ENCODE measurements around the gene RLN3. TPM values are rescaled to one million over a fixed set of nuclear protein-coding genes. Genes with fewer than 3 reads are reported as not detected.

The RLN3 gene
- total RNA-seq, 4 donors from 2014 or later = not detected

DNA sequence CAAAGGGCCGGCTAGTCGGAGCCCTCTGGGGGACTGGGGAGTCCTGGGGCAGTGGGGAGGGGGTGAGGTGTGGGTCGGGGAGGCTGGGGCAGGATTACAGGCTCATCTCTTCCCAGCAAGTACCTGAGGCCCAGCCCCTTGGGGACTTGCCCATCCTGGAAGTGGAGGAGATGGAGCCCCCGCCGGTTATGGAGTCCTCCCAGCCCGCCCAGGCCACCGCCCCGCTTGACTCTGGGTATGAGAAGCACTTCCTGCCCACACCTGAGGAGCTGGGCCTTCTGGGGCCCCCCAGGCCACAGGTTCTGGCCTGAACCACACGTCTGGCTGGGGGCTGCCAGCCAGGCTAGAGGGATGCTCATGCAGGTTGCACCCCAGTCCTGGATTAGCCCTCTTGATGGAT, 24.0 kb downstream of the RLN3 start:
- intact Hi-C loops (cut with DNase I) = no loop called here
- no peak for DNase-seq (ENCODE audit: extremely low spot score)
- 100% methylated on average over 1 of the region's 9 CpGs for WGBS
- H3K9me3 ChIP-seq = peaks cover 0 to 9% (median 4%) of the 10 kb centered on the region in 4 donors
- peaks cover 0 to 3% (median 2%) of the 10 kb centered on the region in 4 donors for H3K4me1 ChIP-seq
- TF ChIP-seq POLR2A (IDR thresholded peaks at IDR 0.05; ENCODE audit: low read depth) = no peak
- H3K27ac ChIP-seq (replicated peaks in 1 of 4) = no peak overlapping the region
- no peak overlapping the region for H3K4me3 ChIP-seq
- peaks cover 0 to 1% (median 0%) of the 10 kb centered on the region in 4 donors for H3K27me3 ChIP-seq
- H3K36me3 ChIP-seq = peaks cover 0 to 24% (median 0%) of the 10 kb centered on the region in 4 donors

DNA sequence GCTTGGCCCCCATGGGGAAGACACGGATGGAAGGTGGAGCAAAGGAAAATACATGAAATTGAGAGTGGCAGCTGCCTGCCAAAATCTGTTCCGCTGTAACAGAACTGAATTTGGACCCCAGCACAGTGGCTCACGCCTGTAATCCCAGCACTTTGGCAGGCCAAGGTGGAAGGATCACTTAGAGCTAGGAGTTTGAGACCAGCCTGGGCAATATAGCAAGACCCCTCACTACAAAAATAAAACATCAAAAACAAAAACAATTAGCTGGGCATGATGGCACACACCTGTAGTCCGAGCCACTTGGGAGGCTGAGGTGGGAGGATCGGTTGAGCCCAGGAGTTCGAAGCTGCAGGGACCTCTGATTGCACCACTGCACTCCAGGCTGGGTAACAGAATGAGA, 24.5 kb downstream of the RLN3 start:
- Histone ChIP-seq H3K4me1 (peaks cover 0 to 8% (median 7%) of the 10 kb centered on the region in 4 donors), H3K4me3 (no peak overlapping the region), H3K9me3 (peaks cover 0 to 9% (median 4%) of the 10 kb centered on the region in 4 donors), H3K27ac (replicated peaks in 1 of 4) (no peak overlapping the region), H3K27me3 (peaks cover 0 to 6% (median 0%) of the 10 kb centered on the region in 4 donors), H3K36me3 (peaks cover 0 to 24% (median 0%) of the 10 kb centered on the region in 4 donors)
- intact Hi-C loops (cut with DNase I) = no loop called here
- no peak for DNase-seq (ENCODE audit: extremely low spot score)
- TF ChIP-seq EP300 (IDR thresholded peaks at IDR 0.05) (no peak), POLR2A (IDR thresholded peaks at IDR 0.05; ENCODE audit: low read depth) (no peak), POLR2AphosphoS5 (IDR thresholded peaks at IDR 0.05) (no peak)
- TF ChIP-seq, protein P1, sequence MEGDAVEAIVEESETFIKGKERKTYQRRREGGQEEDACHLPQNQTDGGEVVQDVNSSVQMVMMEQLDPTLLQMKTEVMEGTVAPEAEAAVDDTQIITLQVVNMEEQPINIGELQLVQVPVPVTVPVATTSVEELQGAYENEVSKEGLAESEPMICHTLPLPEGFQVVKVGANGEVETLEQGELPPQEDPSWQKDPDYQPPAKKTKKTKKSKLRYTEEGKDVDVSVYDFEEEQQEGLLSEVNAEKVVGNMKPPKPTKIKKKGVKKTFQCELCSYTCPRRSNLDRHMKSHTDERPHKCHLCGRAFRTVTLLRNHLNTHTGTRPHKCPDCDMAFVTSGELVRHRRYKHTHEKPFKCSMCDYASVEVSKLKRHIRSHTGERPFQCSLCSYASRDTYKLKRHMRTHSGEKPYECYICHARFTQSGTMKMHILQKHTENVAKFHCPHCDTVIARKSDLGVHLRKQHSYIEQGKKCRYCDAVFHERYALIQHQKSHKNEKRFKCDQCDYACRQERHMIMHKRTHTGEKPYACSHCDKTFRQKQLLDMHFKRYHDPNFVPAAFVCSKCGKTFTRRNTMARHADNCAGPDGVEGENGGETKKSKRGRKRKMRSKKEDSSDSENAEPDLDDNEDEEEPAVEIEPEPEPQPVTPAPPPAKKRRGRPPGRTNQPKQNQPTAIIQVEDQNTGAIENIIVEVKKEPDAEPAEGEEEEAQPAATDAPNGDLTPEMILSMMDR (IDR thresholded peaks at IDR 0.05) = no peak
- WGBS = 90% methylated on average over 6 of the region's 6 CpGs

- no peak for DNase-seq (ENCODE audit: extremely low spot score)
- WGBS = 96% methylated on average over 3 of the region's 3 CpGs
- peaks cover 0 to 24% (median 0%) of the 10 kb centered on the region in 4 donors for H3K36me3 ChIP-seq
- H3K27me3 ChIP-seq = peaks cover 0 to 12% (median 2%) of the 10 kb centered on the region in 4 donors
- H3K4me3 ChIP-seq = no peak overlapping the region
- intact Hi-C loops (cut with DNase I) = no loop called here
- H3K4me1 ChIP-seq = peaks cover 5 to 14% (median 12%) of the 10 kb centered on the region in 4 donors
- peaks cover 0 to 9% (median 4%) of the 10 kb centered on the region in 4 donors for H3K9me3 ChIP-seq
- no peak overlapping the region for H3K27ac ChIP-seq (replicated peaks in 1 of 4)
- no peak for TF ChIP-seq POLR2A (IDR thresholded peaks at IDR 0.05; ENCODE audit: low read depth)
- no peak for TF ChIP-seq EP300 (IDR thresholded peaks at IDR 0.05)
- no peak for TF ChIP-seq POLR2AphosphoS5 (IDR thresholded peaks at IDR 0.05)
- TF ChIP-seq, protein P1 (IDR thresholded peaks at IDR 0.05) = no peak
These were observed 25.1 kb downstream of the RLN3 start for GRCh38 chr19:14053032-14053431.

DNA sequence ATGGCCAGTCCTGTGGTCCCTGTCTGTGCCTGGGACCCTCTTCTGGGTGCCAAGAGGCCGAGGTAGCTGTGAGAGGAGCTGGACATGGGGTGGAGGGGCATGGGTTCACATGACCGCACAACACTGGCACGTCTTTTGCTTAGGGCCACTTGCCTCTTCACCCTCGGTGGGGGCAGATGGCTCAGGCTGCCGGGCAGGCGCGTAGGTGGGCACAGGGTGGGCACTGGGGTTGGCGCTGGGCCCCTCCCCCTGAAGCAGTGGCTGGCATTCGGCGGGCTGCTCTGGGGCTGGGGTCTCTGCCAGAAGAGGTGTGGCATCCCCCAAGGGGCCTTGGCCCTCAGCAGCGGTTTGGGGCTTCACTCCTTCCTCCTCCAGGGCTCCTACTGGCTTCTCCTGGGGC, 25.6 kb downstream of the RLN3 start:
- Histone ChIP-seq H3K36me3 (peaks cover 0 to 24% (median 0%) of the 10 kb centered on the region in 4 donors), H3K27me3 (peaks cover 0 to 17% (median 4%) of the 10 kb centered on the region in 4 donors), H3K4me1 (peaks cover 5 to 18% (median 16%) of the 10 kb centered on the region in 4 donors), H3K4me3 (no peak overlapping the region), H3K9me3 (peaks cover 0 to 9% (median 4%) of the 10 kb centered on the region in 4 donors), H3K27ac (replicated peaks in 1 of 4) (no peak overlapping the region)
- no peak for TF ChIP-seq POLR2AphosphoS5 (IDR thresholded peaks at IDR 0.05)
- no peak for TF ChIP-seq EP300 (IDR thresholded peaks at IDR 0.05)
- no peak for TF ChIP-seq POLR2A (IDR thresholded peaks at IDR 0.05; ENCODE audit: low read depth)
- TF ChIP-seq, protein P1 (IDR thresholded peaks at IDR 0.05) = no peak
- intact Hi-C loops (cut with DNase I) = no loop called here
- DNase-seq (ENCODE audit: extremely low spot score) = no peak
- 83% methylated on average over 8 of the region's 11 CpGs for WGBS

DNA sequence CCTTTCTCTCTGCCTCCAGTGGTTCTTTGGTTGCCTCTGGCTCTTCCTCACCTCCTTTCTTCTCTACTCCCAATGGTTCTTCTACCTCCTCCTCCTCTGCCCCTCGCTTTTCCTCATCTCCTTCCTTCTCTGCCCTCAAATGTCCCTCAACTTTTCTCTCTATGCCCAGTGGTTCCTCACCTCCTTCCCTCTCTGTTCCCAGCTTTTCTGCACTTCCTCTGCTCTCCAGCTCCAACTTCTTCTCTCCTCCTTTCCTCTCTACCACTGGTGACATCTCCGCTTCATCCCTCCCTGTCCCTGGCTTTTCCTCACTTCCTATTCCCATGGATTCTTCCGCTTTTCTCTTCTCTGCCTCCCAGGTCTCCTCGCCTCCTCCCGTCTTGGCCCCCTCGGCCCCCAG, 26.2 kb downstream of the RLN3 start:
- 89% methylated on average over 6 of the region's 6 CpGs for WGBS
- H3K4me3 ChIP-seq = no peak overlapping the region
- peaks cover 0 to 9% (median 4%) of the 10 kb centered on the region in 4 donors for H3K9me3 ChIP-seq
- no peak for DNase-seq (ENCODE audit: extremely low spot score)
- TF ChIP-seq, protein P1 (IDR thresholded peaks at IDR 0.05) = no peak
- no peak for TF ChIP-seq POLR2AphosphoS5 (IDR thresholded peaks at IDR 0.05)
- TF ChIP-seq EP300 (IDR thresholded peaks at IDR 0.05) = no peak
- TF ChIP-seq POLR2A (IDR thresholded peaks at IDR 0.05; ENCODE audit: low read depth) = no peak
- H3K36me3 ChIP-seq = peaks cover 0 to 22% (median 0%) of the 10 kb centered on the region in 4 donors
- intact Hi-C loops (cut with DNase I) = no loop called here
- peaks cover 5 to 24% (median 22%) of the 10 kb centered on the region in 4 donors for H3K4me1 ChIP-seq
- H3K27ac ChIP-seq (replicated peaks in 1 of 4) = no peak overlapping the region
- peaks cover 0 to 23% (median 9%) of the 10 kb centered on the region in 4 donors for H3K27me3 ChIP-seq

All from esophagus muscularis mucosa (tissue), 4 donors.